SU-DHL-6 (cell line): Measurements from ENCODE around the gene ATP2A3.

Experiments used
- H2AFZ ChIP-seq: fragments of 200-600 bp; sonication (generic); 2 replicates; pipeline ENCODE4 v1.6.1; 2014; ENCODE audit warnings: low read depth, mild to moderate bottlenecking, moderate library complexity, mixed read lengths, antibody characterized with exemption, low read length; ENCODE audit not compliant: severe bottlenecking
- H3F3A ChIP-seq: fragments of 200-600 bp; shearing (Covaris generic); 2 replicates; pipeline ENCODE4 v1.6.0; 2016; ENCODE audit warnings: antibody characterized with exemption, mild to moderate bottlenecking; ENCODE audit not compliant: insufficient read depth
- H3K27ac ChIP-seq: fragments of 200-600 bp; sonication (generic); 2 replicates; pipeline ENCODE4 v1.5.1; 2016; ENCODE audit warnings: low read depth, mild to moderate bottlenecking, low read length, moderate library complexity, mixed read lengths
- H3K27me3 ChIP-seq: fragments of 200-600 bp; sonication (generic), shearing (Covaris generic); 2 replicates; pipeline ENCODE4 v1.6.0; 2014; ENCODE audit warnings: mild to moderate bottlenecking, low read length
- H3K36me3 ChIP-seq: fragments of 200-600 bp; sonication (generic); 2 replicates; pipeline ENCODE4 v1.6.1; 2014; ENCODE audit warnings: mild to moderate bottlenecking, low read length, mixed read lengths
- H3K4me2 ChIP-seq: fragments of 300-600, 200-600 bp; shearing (Covaris generic), sonication (generic); 2 replicates; pipeline ENCODE4 v1.6.0; 2014; ENCODE audit warnings: low read length, low read depth, mild to moderate bottlenecking; ENCODE audit not compliant: poor library complexity, severe bottlenecking
- H3K4me3 ChIP-seq: fragments of 200-600 bp; sonication (generic); 2 replicates; pipeline ENCODE4 v1.5.1; 2014; ENCODE audit warnings: antibody characterized with exemption, low read length, mild to moderate bottlenecking, mixed read lengths; ENCODE audit not compliant: insufficient read depth, poor library complexity, severe bottlenecking
- H3K79me2 ChIP-seq: fragments of 200-600 bp; sonication (generic); 2 replicates; pipeline ENCODE4 v1.6.1; 2014; ENCODE audit warnings: mild to moderate bottlenecking, low read length, moderate library complexity; ENCODE audit not compliant: insufficient read depth
- H3K9ac ChIP-seq: fragments of 200-600 bp; sonication (generic); 2 replicates; pipeline ENCODE4 v1.7.0; 2014; ENCODE audit warnings: mild to moderate bottlenecking, low read length
- H3K9me2 ChIP-seq: fragments of 200-600 bp; sonication (generic); replicated peaks from 2 replicates; pipeline ENCODE4 v1.6.1; 2014; ENCODE audit warnings: low read length; ENCODE audit not compliant: insufficient read depth
- H3K9me3 ChIP-seq: fragments of 200-600 bp; sonication (generic); 2 replicates; pipeline ENCODE4 v1.6.1; 2014; ENCODE audit warnings: low read length, mixed read lengths; ENCODE audit not compliant: insufficient read depth
- H4K20me1 ChIP-seq: fragments of 200-600 bp; sonication (generic); 2 replicates; pipeline ENCODE4 v1.6.1; 2014; ENCODE audit warnings: low read depth, mild to moderate bottlenecking, antibody characterized with exemption, low read length, moderate library complexity, mixed read lengths
- EZH2phosphoT487 ChIP-seq: fragments of 200-600 bp; sonication (generic), shearing (Covaris generic); conservative IDR thresholded peaks from 2 replicates; pipeline ENCODE4 v1.6.1; 2018; ENCODE audit warnings: mild to moderate bottlenecking, antibody characterized with exemption, low read length, moderate library complexity, mixed read lengths
- TF ChIP-seq, protein P1 (sequence below): fragments of 200-600 bp; sonication (generic); IDR thresholded peaks from one replicate; pipeline ENCODE4 v1.5.1; 2017; ENCODE audit warnings: antibody characterized with exemption, mild to moderate bottlenecking, low read length, moderate library complexity; ENCODE audit not compliant: insufficient read depth, poor library complexity, severe bottlenecking

The ATP2A3 gene

GRCh38 chr17:3954086-3954485 lies 10.2 kb downstream of the ATP2A3 start:
- Histone ChIP-seq H2AFZ (no peak overlapping the region), H3F3A (peaks cover 5% of the 10 kb centered on the region; the same call in 1 of the 2 replicates), H3K27ac (no peak overlapping the region), H3K4me3 (no peak overlapping the region), H3K9me3 (no peaks in the 10 kb centered on the region), H3K9me2 (no peaks in the 10 kb centered on the region), H4K20me1 (peaks cover 13% of the 10 kb centered on the region; the same call in 1 of the 2 replicates), H3K27me3 (no peaks in the 10 kb centered on the region), H3K36me3 (peaks cover 4% of the 10 kb centered on the region; the same call in 1 of the 2 replicates), H3K79me2 (peaks cover 53% of the 10 kb centered on the region), H3K9ac (no peak overlapping the region), H3K4me2 (no peak overlapping the region)
- TF ChIP-seq, protein P1, sequence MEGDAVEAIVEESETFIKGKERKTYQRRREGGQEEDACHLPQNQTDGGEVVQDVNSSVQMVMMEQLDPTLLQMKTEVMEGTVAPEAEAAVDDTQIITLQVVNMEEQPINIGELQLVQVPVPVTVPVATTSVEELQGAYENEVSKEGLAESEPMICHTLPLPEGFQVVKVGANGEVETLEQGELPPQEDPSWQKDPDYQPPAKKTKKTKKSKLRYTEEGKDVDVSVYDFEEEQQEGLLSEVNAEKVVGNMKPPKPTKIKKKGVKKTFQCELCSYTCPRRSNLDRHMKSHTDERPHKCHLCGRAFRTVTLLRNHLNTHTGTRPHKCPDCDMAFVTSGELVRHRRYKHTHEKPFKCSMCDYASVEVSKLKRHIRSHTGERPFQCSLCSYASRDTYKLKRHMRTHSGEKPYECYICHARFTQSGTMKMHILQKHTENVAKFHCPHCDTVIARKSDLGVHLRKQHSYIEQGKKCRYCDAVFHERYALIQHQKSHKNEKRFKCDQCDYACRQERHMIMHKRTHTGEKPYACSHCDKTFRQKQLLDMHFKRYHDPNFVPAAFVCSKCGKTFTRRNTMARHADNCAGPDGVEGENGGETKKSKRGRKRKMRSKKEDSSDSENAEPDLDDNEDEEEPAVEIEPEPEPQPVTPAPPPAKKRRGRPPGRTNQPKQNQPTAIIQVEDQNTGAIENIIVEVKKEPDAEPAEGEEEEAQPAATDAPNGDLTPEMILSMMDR: no peak
- no peak for TF ChIP-seq EZH2phosphoT487

DNA sequence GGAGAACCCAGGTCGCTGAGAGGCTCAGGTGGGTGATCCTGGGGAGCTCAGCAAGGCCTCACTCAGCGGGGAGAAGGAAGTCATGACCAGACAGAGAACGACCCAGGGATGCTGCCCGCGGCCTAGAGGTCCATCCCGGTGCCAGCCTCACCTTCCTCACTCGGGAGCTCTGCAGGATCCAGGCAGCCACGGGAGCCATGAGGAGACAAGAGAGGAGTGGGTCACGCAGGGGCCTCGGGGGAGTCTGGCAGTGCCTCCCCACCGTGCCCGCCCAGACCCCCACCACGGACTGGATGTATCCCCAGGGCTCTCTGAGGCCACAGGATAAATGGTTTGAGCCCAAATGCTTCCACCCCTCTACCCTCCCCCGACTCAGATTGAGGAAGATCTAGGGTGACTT lies 10.7 kb downstream of the ATP2A3 start:
- Histone ChIP-seq H3K79me2 (peaks cover 50% of the 10 kb centered on the region), H3K27me3 (no peaks in the 10 kb centered on the region), H3K9me3 (no peaks in the 10 kb centered on the region), H3K27ac (no peak overlapping the region), H3K36me3 (peaks cover 4% of the 10 kb centered on the region; the same call in 1 of the 2 replicates), H3K9me2 (no peaks in the 10 kb centered on the region), H3K4me2 (no peak overlapping the region), H4K20me1 (peaks cover 11% of the 10 kb centered on the region; the same call in 1 of the 2 replicates), H3K4me3 (no peak overlapping the region), H3K9ac (no peak overlapping the region), H2AFZ (no peak overlapping the region), H3F3A (peaks cover 5% of the 10 kb centered on the region; the same call in 1 of the 2 replicates)
- TF ChIP-seq EZH2phosphoT487: no peak
- TF ChIP-seq, protein P1: no peak

DNA sequence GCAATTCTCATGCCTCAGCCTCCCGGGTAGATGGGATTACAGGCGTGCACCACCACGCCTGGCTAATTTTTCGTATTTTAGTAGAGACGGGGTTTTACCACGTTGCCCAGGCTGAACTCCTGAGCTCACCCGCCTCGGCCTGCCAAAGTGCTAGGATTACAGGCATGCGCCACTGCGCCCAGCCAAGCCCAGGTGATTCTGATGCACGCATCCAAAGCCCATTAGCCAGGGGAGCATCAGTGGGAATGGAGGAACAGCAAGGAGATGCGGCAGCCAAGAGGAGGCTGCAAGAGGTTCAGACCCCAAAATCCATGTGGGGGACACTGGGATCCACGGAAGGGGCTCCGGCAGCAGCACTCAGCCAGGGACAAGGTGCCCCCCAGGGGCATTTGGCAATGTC lies 12.1 kb downstream of the ATP2A3 start:
- Histone ChIP-seq H3K9me3 (no peaks in the 10 kb centered on the region), H3F3A (peaks cover 5% of the 10 kb centered on the region; the same call in 1 of the 2 replicates), H3K27ac (no peak overlapping the region), H3K4me2 (no peak overlapping the region), H3K4me3 (no peak overlapping the region), H2AFZ (no peak overlapping the region), H3K79me2 (peaks cover 36% of the 10 kb centered on the region), H3K27me3 (no peaks in the 10 kb centered on the region), H3K36me3 (peaks cover 4% of the 10 kb centered on the region; the same call in 1 of the 2 replicates), H4K20me1 (0 out of 2 replicates have a peak, but pooled peaks cover 5% of the 10 kb centered on the region), H3K9ac (no peak overlapping the region), H3K9me2 (no peaks in the 10 kb centered on the region)
- TF ChIP-seq, protein P1: no peak
- TF ChIP-seq EZH2phosphoT487: no peak
